Breast epithelium (tissue), 4 donors: Measurements from ENCODE around the gene CHCHD6. TPM values are rescaled to one million over a fixed set of nuclear protein-coding genes. Genes with fewer than 3 reads are reported as not detected.

ENCODE experiments used
- DNase-seq, 2 donors: peaks; one replicate each; pipeline ENCODE4 v3.0.0-alpha.2; 2019; ENCODE audit warnings: low spot score in 2 of 2
- H3K27ac ChIP-seq, 2 donors: fragments of 200-600 bp; sonication (generic) in 1 of 2; one replicate each; pipeline ENCODE4 v1.5.1; 2016 to 2019; ENCODE audit warnings: mild to moderate bottlenecking in 1 of 2
- H3K27me3 ChIP-seq, 2 donors: fragments of 200-600 bp; sonication (generic) in 1 of 2; one replicate each; pipeline versions ENCODE4 v1.5.1 to v1.6.0; 2017 to 2019; ENCODE audit warnings: control low read depth in 1 of 2, mild to moderate bottlenecking in 1 of 2
- H3K36me3 ChIP-seq: fragments of 200-600 bp; one replicate; pipeline ENCODE4 v1.5.1; 2019
- H3K4me1 ChIP-seq, 2 donors: fragments of 200-600 bp; sonication (generic); one replicate each; pipeline ENCODE4 v1.5.1; 2016 to 2019; ENCODE audit warnings: control low read depth in 1 of 2
- H3K4me3 ChIP-seq, 3 donors: fragments of 200-600 bp; sonication (generic); 1 replicate in 2 of 3; 2 replicates in 1 of 3; pipeline ENCODE4 v1.5.1; 2016 to 2019; ENCODE audit warnings: mild to moderate bottlenecking in 3 of 3, moderate library complexity in 2 of 3
- H3K9me3 ChIP-seq, 2 donors: fragments of 200-600 bp; sonication (generic) in 1 of 2; one replicate each; pipeline ENCODE4 v1.5.1; 2016 to 2019; ENCODE audit warnings: control low read depth in 1 of 2
- POLR2A ChIP-seq: fragments of 450-650 bp; IDR thresholded peaks from one replicate; pipeline ENCODE4 v1.6.1; 2016; ENCODE audit warnings: antibody characterized with exemption, mild to moderate bottlenecking, moderate library complexity
- POLR2AphosphoS5 ChIP-seq, 3 donors: sonication (generic); formaldehyde crosslinking; IDR thresholded peaks; one replicate each; pipeline ENCODE4 v1.6.1; 2017; ENCODE audit warnings: antibody characterized with exemption in 3 of 3
- intact Hi-C: fragments of 100-400 bp; cut with DNase I; formaldehyde crosslinking; loops from one replicate; pipeline ENCODE4 v1.15.1; 2023; ENCODE audit warnings: low total_unique reads
- total RNA-seq, 3 donors: library from RNA; depleted of rRNA; stranded (reverse); fragments of >200 nt; gene quantifications; one replicate each; pipeline ENCODE4 v1.1.0, GENCODE V29; 2016
- TF ChIP-seq, protein P1 (sequence below), 3 donors: fragments of 450-650 bp; IDR thresholded peaks; one replicate each; pipeline ENCODE4 v1.5.1; 2016 to 2017; ENCODE audit warnings: antibody characterized with exemption in 3 of 3, mild to moderate bottlenecking in 3 of 3, moderate library complexity in 3 of 3

Gene CHCHD6
- total RNA-seq, 3 donors from 2014 or later = 12.2 to 21.2 (median 19.3) TPM

DNA sequence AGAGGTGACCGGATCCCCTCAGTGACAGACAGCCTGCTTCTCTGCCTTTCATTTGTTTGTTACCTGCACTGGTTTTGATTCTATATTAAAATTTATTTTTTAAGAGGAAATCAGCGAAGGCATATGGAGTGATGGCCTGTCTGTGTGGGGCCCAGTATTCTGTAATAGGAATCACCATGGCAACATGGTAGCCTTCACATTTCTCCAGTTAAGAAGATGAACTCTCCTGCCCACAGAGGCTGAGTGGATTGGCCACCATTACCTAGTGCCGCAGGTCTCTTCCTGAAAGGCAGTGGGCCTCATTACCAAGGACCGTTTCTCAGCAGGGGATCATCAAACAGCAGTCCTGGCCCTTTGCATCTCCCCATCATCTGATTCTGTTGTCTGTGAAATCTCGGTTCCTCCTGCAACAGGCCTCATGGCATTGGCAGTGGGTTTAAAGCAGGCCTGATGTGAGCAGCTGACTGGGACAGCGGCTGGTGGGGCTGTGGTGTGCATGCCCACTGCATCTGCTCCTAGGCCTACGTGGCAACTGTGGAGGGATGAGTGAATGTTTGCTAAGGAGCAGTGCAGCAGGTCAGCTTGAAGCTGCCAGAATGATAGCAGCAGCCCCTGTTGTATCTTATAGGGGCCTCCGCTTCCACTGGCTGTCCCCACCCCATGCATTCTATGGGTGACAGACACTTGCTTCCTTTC is 114.5 kb downstream of the CHCHD6 start:
- no peak overlapping the region for H3K27ac ChIP-seq
- H3K27me3 ChIP-seq = no peaks in the 10 kb centered on the region
- H3K4me1 ChIP-seq = no peaks in the 10 kb centered on the region
- no peak for DNase-seq
- intact Hi-C loops = no loop called here
- H3K36me3 ChIP-seq = no peaks in the 10 kb centered on the region
- TF ChIP-seq, protein P1, sequence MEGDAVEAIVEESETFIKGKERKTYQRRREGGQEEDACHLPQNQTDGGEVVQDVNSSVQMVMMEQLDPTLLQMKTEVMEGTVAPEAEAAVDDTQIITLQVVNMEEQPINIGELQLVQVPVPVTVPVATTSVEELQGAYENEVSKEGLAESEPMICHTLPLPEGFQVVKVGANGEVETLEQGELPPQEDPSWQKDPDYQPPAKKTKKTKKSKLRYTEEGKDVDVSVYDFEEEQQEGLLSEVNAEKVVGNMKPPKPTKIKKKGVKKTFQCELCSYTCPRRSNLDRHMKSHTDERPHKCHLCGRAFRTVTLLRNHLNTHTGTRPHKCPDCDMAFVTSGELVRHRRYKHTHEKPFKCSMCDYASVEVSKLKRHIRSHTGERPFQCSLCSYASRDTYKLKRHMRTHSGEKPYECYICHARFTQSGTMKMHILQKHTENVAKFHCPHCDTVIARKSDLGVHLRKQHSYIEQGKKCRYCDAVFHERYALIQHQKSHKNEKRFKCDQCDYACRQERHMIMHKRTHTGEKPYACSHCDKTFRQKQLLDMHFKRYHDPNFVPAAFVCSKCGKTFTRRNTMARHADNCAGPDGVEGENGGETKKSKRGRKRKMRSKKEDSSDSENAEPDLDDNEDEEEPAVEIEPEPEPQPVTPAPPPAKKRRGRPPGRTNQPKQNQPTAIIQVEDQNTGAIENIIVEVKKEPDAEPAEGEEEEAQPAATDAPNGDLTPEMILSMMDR (IDR thresholded peaks at IDR 0.05) = no peak
- TF ChIP-seq POLR2AphosphoS5 (IDR thresholded peaks at IDR 0.05) (no peak), POLR2A (no peak)
- H3K4me3 ChIP-seq = no peak overlapping the region
- H3K9me3 ChIP-seq = no peaks in the 10 kb centered on the region

DNA sequence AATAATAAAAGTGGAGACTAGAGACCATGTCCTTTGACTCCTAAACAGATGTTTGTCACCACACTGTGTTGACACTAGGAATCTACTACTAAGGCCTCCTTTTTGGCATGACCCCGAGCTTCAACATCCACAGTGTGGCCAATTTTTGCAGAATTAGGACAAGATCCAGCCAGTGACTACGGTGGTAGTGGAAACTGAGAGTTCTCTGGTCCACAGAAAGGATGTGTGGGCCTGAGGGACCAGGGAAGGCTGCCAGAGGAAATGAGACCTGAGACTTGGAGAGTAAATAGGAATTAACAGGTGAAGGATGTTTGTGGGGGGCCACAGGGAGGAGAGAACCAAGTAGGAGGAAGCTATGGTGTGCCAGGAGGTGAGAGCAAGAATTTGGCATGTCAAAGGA is 122.7 kb downstream of the CHCHD6 start:
- DNase-seq = no peak
- no peaks in the 10 kb centered on the region for H3K27me3 ChIP-seq
- H3K9me3 ChIP-seq = no peaks in the 10 kb centered on the region
- no peaks in the 10 kb centered on the region for H3K36me3 ChIP-seq
- H3K4me1 ChIP-seq = no peaks in the 10 kb centered on the region
- H3K27ac ChIP-seq = no peak overlapping the region
- H3K4me3 ChIP-seq = no peak overlapping the region
- TF ChIP-seq POLR2AphosphoS5 (IDR thresholded peaks at IDR 0.05) (no peak), POLR2A (no peak)
- TF ChIP-seq, protein P1 (IDR thresholded peaks at IDR 0.05) = no peak
- intact Hi-C loops = no loop called here

DNA sequence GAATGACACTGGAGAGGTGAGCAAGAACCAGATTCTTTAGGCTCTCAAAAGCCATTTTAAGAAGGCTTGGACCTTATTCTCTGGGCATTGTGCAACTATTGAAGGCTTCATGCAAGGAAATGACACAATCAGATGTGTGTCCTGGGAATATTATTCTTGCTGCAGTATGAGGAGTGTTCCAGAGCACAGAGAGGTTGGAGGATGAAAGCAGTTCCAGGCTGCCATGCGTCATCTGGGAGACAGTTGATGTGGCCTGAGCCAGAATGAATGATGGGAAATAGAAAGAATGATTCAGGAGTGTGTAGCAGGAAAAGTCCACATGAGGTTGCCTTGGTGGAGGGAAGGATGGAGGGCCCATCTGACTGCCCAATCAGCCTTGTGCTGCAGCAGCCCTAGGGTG is 123.1 kb downstream of the CHCHD6 start:
- no peak for DNase-seq
- Histone ChIP-seq H3K27me3 (no peaks in the 10 kb centered on the region), H3K4me1 (no peaks in the 10 kb centered on the region), H3K9me3 (no peaks in the 10 kb centered on the region), H3K27ac (no peak overlapping the region), H3K4me3 (no peak overlapping the region), H3K36me3 (no peaks in the 10 kb centered on the region)
- TF ChIP-seq, protein P1 (IDR thresholded peaks at IDR 0.05) = no peak
- TF ChIP-seq POLR2A (no peak), POLR2AphosphoS5 (IDR thresholded peaks at IDR 0.05) (no peak)
- intact Hi-C loops = no loop called here

DNA sequence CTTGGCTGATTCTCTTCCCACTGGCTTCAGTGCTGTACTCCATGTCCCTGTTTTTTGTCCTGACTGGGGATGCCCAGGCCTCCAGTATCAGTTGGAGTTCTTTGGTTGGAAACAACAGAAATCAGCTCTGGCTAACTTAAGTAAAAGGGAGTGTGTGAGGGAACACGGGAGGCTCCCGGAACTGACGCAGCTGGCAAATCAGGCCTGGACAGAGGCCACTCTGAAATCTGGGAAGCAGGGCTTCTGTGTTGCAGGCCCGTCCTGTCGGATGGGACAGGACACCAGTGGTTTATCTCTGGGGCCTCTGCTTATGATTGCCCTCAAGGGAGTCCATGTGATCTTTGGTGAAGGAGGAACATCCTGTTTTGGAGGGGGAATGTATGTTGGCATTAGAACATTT is 124.3 kb downstream of the CHCHD6 start:
- Histone ChIP-seq H3K36me3 (no peaks in the 10 kb centered on the region), H3K4me3 (no peak overlapping the region), H3K27ac (peak overlapping the region in 1 of 2 donors; percentile 28), H3K9me3 (no peaks in the 10 kb centered on the region), H3K27me3 (no peaks in the 10 kb centered on the region), H3K4me1 (no peaks in the 10 kb centered on the region)
- DNase-seq = no peak
- intact Hi-C loops = no loop called here
- no peak for TF ChIP-seq POLR2AphosphoS5 (IDR thresholded peaks at IDR 0.05)
- TF ChIP-seq, protein P1 (IDR thresholded peaks at IDR 0.05) = no peak
- no peak for TF ChIP-seq POLR2A

DNA sequence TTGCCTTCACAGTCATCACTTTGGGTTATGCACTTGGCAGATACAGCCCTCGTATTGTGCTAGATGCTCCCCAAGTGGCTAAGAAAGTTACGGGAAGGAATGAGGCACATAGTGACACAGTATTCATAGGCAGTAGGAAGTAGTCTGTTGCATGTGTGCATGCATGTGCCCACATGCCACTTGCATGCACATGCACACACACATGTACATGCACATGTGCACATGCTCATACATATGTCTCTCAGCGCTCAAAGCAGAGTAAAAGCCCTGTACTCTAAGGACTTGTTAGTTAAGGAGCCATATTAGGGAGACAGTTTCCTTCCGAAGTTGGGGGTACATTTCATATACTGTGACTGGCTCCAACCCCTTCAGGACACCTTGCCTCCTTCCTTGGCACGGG is 128.9 kb downstream of the CHCHD6 start:
- TF ChIP-seq, protein P1 (IDR thresholded peaks at IDR 0.05) = no peak
- TF ChIP-seq POLR2A (no peak), POLR2AphosphoS5 (IDR thresholded peaks at IDR 0.05) (no peak)
- no peaks in the 10 kb centered on the region for H3K27me3 ChIP-seq
- intact Hi-C loops = no loop called here
- H3K4me3 ChIP-seq = no peak overlapping the region
- no peak overlapping the region for H3K27ac ChIP-seq
- DNase-seq = no peak
- no peaks in the 10 kb centered on the region for H3K36me3 ChIP-seq
- H3K9me3 ChIP-seq = no peaks in the 10 kb centered on the region
- no peaks in the 10 kb centered on the region for H3K4me1 ChIP-seq
